Neuronal stem cell (in vitro differentiated cells): ENCODE measurements around the gene PITPNB.
A peak's percentile ranks its signal among the peaks of the same experiment; 100 is the strongest.

ENCODE experiments used
- DNase-seq: peaks from one replicate; pipeline ENCODE4 v3.0.0-alpha.2; 2013; ENCODE audit warnings: low spot score
- H2AFZ ChIP-seq: one replicate; pipeline ENCODE4 v1.6.1; 2013; ENCODE audit warnings: mild to moderate bottlenecking, low read length, inconsistent platforms
- H2AK5ac ChIP-seq: 2 replicates; pipeline ENCODE4 v1.6.1; 2013; ENCODE audit warnings: low read depth, mild to moderate bottlenecking, inconsistent platforms, low read length, moderate library complexity, mixed read lengths
- H2BK120ac ChIP-seq: 2 replicates; pipeline ENCODE4 v1.6.1; 2013; ENCODE audit warnings: low read depth, mild to moderate bottlenecking, inconsistent platforms, low read length, moderate library complexity, mixed read lengths
- H2BK12ac ChIP-seq: one replicate; pipeline ENCODE4 v1.6.1; 2013; ENCODE audit warnings: low read length, inconsistent platforms
- H2BK15ac ChIP-seq: 2 replicates; pipeline ENCODE4 v1.6.1; 2013; ENCODE audit warnings: mild to moderate bottlenecking, low read length, inconsistent platforms, mixed read lengths
- H2BK5ac ChIP-seq: one replicate; pipeline ENCODE4 v1.6.1; 2013; ENCODE audit warnings: inconsistent platforms, mild to moderate bottlenecking, low read length, moderate library complexity
- H3K14ac ChIP-seq: one replicate; pipeline ENCODE4 v1.6.1; 2013; ENCODE audit warnings: low read length, inconsistent platforms
- H3K18ac ChIP-seq: 2 replicates; pipeline ENCODE4 v1.6.1; 2013; ENCODE audit warnings: low read length, inconsistent platforms
- H3K23ac ChIP-seq: 2 replicates; pipeline ENCODE4 v1.6.1; 2013; ENCODE audit warnings: low read depth, mild to moderate bottlenecking, mixed read lengths, low read length, inconsistent platforms; ENCODE audit not compliant: poor library complexity
- H3K27ac ChIP-seq: replicated peaks from 3 replicates; pipeline ENCODE4 v1.5.1; 2013; ENCODE audit warnings: low read length, inconsistent platforms
- H3K27me3 ChIP-seq, 3 experiments: 2 replicates each; pipeline ENCODE4 v1.6.1; 2013; ENCODE audit warnings: low read length in 3 of 3, mild to moderate bottlenecking in 2 of 3, inconsistent platforms in 1 of 3, low read depth in 1 of 3, mixed read lengths in 1 of 3, moderate library complexity in 1 of 3; ENCODE audit not compliant: control insufficient read depth in 3 of 3, insufficient read depth in 3 of 3
- H3K36me3 ChIP-seq, 2 donors: replicated peaks in 1 of 2; 2 replicates each; pipeline ENCODE4 v1.6.1; 2013; ENCODE audit warnings: low read length in 2 of 2; ENCODE audit not compliant: control insufficient read depth in 2 of 2, insufficient read depth in 2 of 2
- H3K4ac ChIP-seq: 2 replicates; pipeline ENCODE4 v1.6.1; 2013; ENCODE audit warnings: inconsistent platforms, mild to moderate bottlenecking, low read length, moderate library complexity
- H3K4me1 ChIP-seq, 2 donors: 1 replicate in 1 of 2; 2 replicates in 1 of 2; pipeline ENCODE4 v1.6.1; 2013; ENCODE audit warnings: low read length in 2 of 2, low read depth in 1 of 2; ENCODE audit not compliant: control insufficient read depth in 2 of 2, insufficient read depth in 1 of 2
- H3K4me2 ChIP-seq: one replicate; pipeline ENCODE4 v1.6.1; 2013; ENCODE audit warnings: mild to moderate bottlenecking, low read length, inconsistent platforms; ENCODE audit not compliant: insufficient read depth, poor library complexity, severe bottlenecking
- H3K4me3 ChIP-seq, 2 donors: 2 replicates each; pipeline ENCODE4 v1.5.1; 2013; ENCODE audit warnings: low read length in 2 of 2, mild to moderate bottlenecking in 2 of 2, inconsistent platforms in 1 of 2, moderate library complexity in 1 of 2
- H3K79me1 ChIP-seq: one replicate; pipeline ENCODE4 v1.6.1; 2013; ENCODE audit warnings: low read depth, mild to moderate bottlenecking, inconsistent platforms, low read length, moderate library complexity
- H3K9ac ChIP-seq: one replicate; pipeline ENCODE4 v1.6.1; 2013; ENCODE audit warnings: mild to moderate bottlenecking, low read depth, low read length, inconsistent platforms; ENCODE audit not compliant: poor library complexity
- H3K9me3 ChIP-seq, 2 donors: replicated peaks in 1 of 2; 2 replicates each; pipeline versions ENCODE3 to v1.6.1; 2013; ENCODE audit warnings: low read length in 2 of 2, mild to moderate bottlenecking in 2 of 2, inconsistent platforms in 1 of 2, low read depth in 1 of 2, mixed read lengths in 1 of 2, moderate library complexity in 1 of 2; ENCODE audit not compliant: control insufficient read depth in 2 of 2, insufficient read depth in 1 of 2
- H4K8ac ChIP-seq: one replicate; pipeline ENCODE4 v1.6.1; 2013; ENCODE audit warnings: low read depth, mild to moderate bottlenecking, inconsistent platforms, low read length, moderate library complexity
- H4K91ac ChIP-seq: one replicate; pipeline ENCODE4 v1.6.1; 2013; ENCODE audit warnings: low read length, low read depth, mild to moderate bottlenecking, inconsistent platforms; ENCODE audit not compliant: poor library complexity
- WGBS, 2 donors: extraction: QIAGEN DNeasy Blood & Tissue Kit; methylation state at CpG; one replicate each; pipeline ENCODE4 v1.1.7; 2013; ENCODE audit warnings: missing lambda C conversion rate in 2 of 2, mixed read lengths in 1 of 2; ENCODE audit not compliant: insufficient read length in 2 of 2, insufficient replicate concordance in 1 of 2; ENCODE audit errors: extremely low coverage in 2 of 2; 5-methylcytosine and 5-hydroxymethylcytosine counted together

The PITPNB gene

GRCh38 chr22:27829620-27830019 lies 89.4 kb downstream of the PITPNB start:
- Histone ChIP-seq H4K8ac (no peak overlapping the region), H2AK5ac (no peak overlapping the region), H3K14ac (no peak overlapping the region), H3K27ac (no peak overlapping the region), H2AFZ (no peak overlapping the region), H3K9me3 (no peaks in the 10 kb centered on the region), H3K9ac (no peak overlapping the region), H3K79me1 (no peaks in the 10 kb centered on the region), H2BK15ac (no peak overlapping the region), H3K27me3 (no peaks in the 10 kb centered on the region), H3K4me3 (no peak overlapping the region), H4K91ac (no peak overlapping the region), H2BK120ac (no peak overlapping the region), H3K4me1 (peaks cover 0 to 6% of the 10 kb centered on the region in 2 donors), H3K4me2 (no peak overlapping the region), H3K23ac (no peak overlapping the region), H3K18ac (no peak overlapping the region), H3K4ac (no peak overlapping the region), H2BK5ac (no peak overlapping the region), H3K36me3 (no peaks in the 10 kb centered on the region), H2BK12ac (no peak overlapping the region)
- no peak for DNase-seq
- WGBS, 2 donors: no CpG with 5 or more reads among the region's 3 CpGs

GRCh38 chr22:27827604-27828587 lies 91.2 kb downstream of the PITPNB start:
- H4K91ac ChIP-seq: no peak overlapping the region
- DNase-seq: no peak
- no peak overlapping the region for H2BK15ac ChIP-seq
- H3K27ac ChIP-seq: no peak overlapping the region
- H2BK5ac ChIP-seq: no peak overlapping the region
- peak overlapping the region; percentile 33 for H2AFZ ChIP-seq
- no peak overlapping the region for H2AK5ac ChIP-seq
- H3K4ac ChIP-seq: no peak overlapping the region
- H3K9me3 ChIP-seq: no peaks in the 10 kb centered on the region
- H3K4me1 ChIP-seq: peaks cover 0 to 6% of the 10 kb centered on the region in 2 donors
- H3K27me3 ChIP-seq: no peaks in the 10 kb centered on the region
- no peak overlapping the region for H2BK120ac ChIP-seq
- no peak overlapping the region for H3K9ac ChIP-seq
- no CpG with 5 or more reads among the region's 23 CpGs for WGBS, 2 donors
- H4K8ac ChIP-seq: no peak overlapping the region
- no peak overlapping the region for H2BK12ac ChIP-seq
- no peaks in the 10 kb centered on the region for H3K79me1 ChIP-seq
- H3K4me2 ChIP-seq: no peak overlapping the region
- H3K14ac ChIP-seq: no peak overlapping the region
- no peak overlapping the region for H3K4me3 ChIP-seq
- no peaks in the 10 kb centered on the region for H3K36me3 ChIP-seq
- no peak overlapping the region for H3K23ac ChIP-seq
- H3K18ac ChIP-seq: no peak overlapping the region

- H3K4me2 ChIP-seq: no peak overlapping the region
- no peak overlapping the region for H3K4ac ChIP-seq
- H3K9ac ChIP-seq: no peak overlapping the region
- H4K8ac ChIP-seq: no peak overlapping the region
- no CpG with 5 or more reads among the region's 6 CpGs for WGBS, 2 donors
- H2BK5ac ChIP-seq: no peak overlapping the region
- no peak overlapping the region for H3K4me3 ChIP-seq
- DNase-seq: no peak
- H3K36me3 ChIP-seq: no peaks in the 10 kb centered on the region
- peaks cover 2 to 4% of the 10 kb centered on the region in 2 donors for H3K4me1 ChIP-seq
- no peak overlapping the region for H2AK5ac ChIP-seq
- H2BK12ac ChIP-seq: no peak overlapping the region
- H3K23ac ChIP-seq: no peak overlapping the region
- H2AFZ ChIP-seq: no peak overlapping the region
- H2BK15ac ChIP-seq: no peak overlapping the region
- no peak overlapping the region for H3K14ac ChIP-seq
- H3K18ac ChIP-seq: no peak overlapping the region
- H3K9me3 ChIP-seq: no peaks in the 10 kb centered on the region
- no peak overlapping the region for H4K91ac ChIP-seq
- no peak overlapping the region for H3K27ac ChIP-seq
- H3K79me1 ChIP-seq: no peaks in the 10 kb centered on the region
- no peak overlapping the region for H2BK120ac ChIP-seq
- no peaks in the 10 kb centered on the region for H3K27me3 ChIP-seq
Measured at GRCh38 chr22:27825174-27825573, 93.9 kb downstream of the PITPNB start.

GRCh38 chr22:27823221-27823620 lies 95.8 kb downstream of the PITPNB start:
- no peak overlapping the region for H2AFZ ChIP-seq
- H3K4me1 ChIP-seq: peaks cover 2 to 4% of the 10 kb centered on the region in 2 donors
- no peak for DNase-seq
- H4K91ac ChIP-seq: no peak overlapping the region
- H3K14ac ChIP-seq: no peak overlapping the region
- H3K4me2 ChIP-seq: no peak overlapping the region
- no peaks in the 10 kb centered on the region for H3K36me3 ChIP-seq
- H3K79me1 ChIP-seq: no peaks in the 10 kb centered on the region
- no peak overlapping the region for H2BK120ac ChIP-seq
- H3K23ac ChIP-seq: no peak overlapping the region
- H2BK15ac ChIP-seq: no peak overlapping the region
- no peak overlapping the region for H4K8ac ChIP-seq
- no CpG with 5 or more reads among the region's 1 CpG for WGBS, 2 donors
- no peak overlapping the region for H3K4ac ChIP-seq
- no peak overlapping the region for H3K18ac ChIP-seq
- no peaks in the 10 kb centered on the region for H3K9me3 ChIP-seq
- no peak overlapping the region for H3K9ac ChIP-seq
- H2BK5ac ChIP-seq: no peak overlapping the region
- no peak overlapping the region for H3K27ac ChIP-seq
- H2AK5ac ChIP-seq: no peak overlapping the region
- no peak overlapping the region for H2BK12ac ChIP-seq
- H3K27me3 ChIP-seq: no peaks in the 10 kb centered on the region
- no peak overlapping the region for H3K4me3 ChIP-seq
